GM13976 (cell line): ENCODE results near the gene PPP1R18.

ENCODE experiments used
- DNase-seq: peaks from one replicate; pipeline ENCODE4 v3.0.0; 2012; ENCODE audit warnings: low spot score
- CTCF ChIP-seq: IDR thresholded peaks from 2 replicates; pipeline ENCODE4 v1.5.1; 2012; ENCODE audit warnings: borderline replicate concordance, mild to moderate bottlenecking; ENCODE audit not compliant: insufficient read depth; ENCODE audit errors: extremely low read depth, missing control alignments, control extremely low read depth
- in situ Hi-C: fragments of 300-500 bp; cut with MboI; formaldehyde crosslinking; loops from one replicate; pipeline ENCODE4 v1.12.0; 2022; ENCODE audit warnings: low sequenced_read_pairs, mixed read lengths, inconsistent platforms; ENCODE audit not compliant: unreplicated experiment

PPP1R18 gene, protein sequence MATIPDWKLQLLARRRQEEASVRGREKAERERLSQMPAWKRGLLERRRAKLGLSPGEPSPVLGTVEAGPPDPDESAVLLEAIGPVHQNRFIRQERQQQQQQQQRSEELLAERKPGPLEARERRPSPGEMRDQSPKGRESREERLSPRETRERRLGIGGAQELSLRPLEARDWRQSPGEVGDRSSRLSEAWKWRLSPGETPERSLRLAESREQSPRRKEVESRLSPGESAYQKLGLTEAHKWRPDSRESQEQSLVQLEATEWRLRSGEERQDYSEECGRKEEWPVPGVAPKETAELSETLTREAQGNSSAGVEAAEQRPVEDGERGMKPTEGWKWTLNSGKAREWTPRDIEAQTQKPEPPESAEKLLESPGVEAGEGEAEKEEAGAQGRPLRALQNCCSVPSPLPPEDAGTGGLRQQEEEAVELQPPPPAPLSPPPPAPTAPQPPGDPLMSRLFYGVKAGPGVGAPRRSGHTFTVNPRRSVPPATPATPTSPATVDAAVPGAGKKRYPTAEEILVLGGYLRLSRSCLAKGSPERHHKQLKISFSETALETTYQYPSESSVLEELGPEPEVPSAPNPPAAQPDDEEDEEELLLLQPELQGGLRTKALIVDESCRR

DNA sequence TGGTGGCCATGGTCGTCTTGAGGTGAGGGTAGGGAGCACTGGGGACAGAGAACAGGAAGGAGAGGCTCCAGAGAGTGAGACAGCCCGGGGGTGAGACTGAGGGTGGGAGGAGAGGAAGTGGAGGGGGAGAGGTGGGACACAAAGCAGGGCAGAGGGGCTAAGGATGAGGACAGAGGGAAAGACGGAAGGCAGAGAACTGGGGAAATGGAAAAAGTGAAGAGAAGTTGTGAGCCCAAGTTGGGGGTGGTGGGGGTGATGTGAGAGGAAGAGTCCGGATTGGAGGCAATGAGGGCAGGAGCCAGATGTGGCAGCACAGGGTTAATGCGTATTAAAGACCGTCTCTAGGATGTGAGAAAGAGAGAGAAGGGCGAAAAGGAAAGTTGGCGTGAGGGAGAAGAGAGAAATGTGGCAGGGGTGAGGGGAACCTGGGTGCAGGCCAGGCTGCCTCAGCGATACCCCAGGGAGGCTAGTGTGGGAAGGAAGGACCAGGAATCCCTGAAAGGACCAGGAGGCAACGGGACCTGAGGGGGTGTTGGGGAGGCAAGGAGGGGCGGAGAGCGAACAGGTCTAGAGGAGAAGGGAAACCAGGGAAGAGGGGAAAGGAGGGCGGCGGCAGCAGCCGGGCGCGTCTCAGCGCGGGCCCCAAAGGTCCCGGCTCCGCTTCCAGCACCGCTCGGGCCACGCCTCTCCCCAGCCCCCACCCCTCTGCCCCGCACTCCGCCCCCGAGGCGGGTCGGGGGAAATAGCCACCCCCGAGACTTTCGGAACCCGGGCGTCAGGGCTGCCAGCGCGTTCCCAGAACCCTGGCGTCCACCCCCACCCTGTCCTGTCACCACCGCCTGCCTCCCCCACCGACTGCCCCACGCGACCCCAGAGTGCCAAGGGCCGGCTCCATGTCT is at the start of gene PPP1R18:
TSS of gene PPP1R18 (minus strand) at position 637 of the 899 bp plus-strand sequence. CDS start at position 10, 627 bp downstream.
- TF ChIP-seq CTCF: no peak
- peak; percentile 85 for DNase-seq
- in situ Hi-C loops: no loop called here

- in situ Hi-C loops: no loop called here
- no peak for DNase-seq
- no peak for TF ChIP-seq CTCF
These were observed 49.3 kb upstream of the PPP1R18 start for GRCh38 chr6:30735668-30736314.

GRCh38 chr6:30732237-30732943 is 45.9 kb upstream of the PPP1R18 start:
- TF ChIP-seq CTCF: no peak
- in situ Hi-C loops: no loop called here
- DNase-seq: no peak

- peak; percentile 80 for DNase-seq
- in situ Hi-C loops: no loop called here
These were observed 44.4 kb upstream of the PPP1R18 start for GRCh38 chr6:30730601-30731435.

GRCh38 chr6:30727920-30728553 is 41.6 kb upstream of the PPP1R18 start:
- no peak for DNase-seq
- in situ Hi-C loops: loop anchor here (5.0 kb wide), 1 partner anchor 56 kb away; the partner anchor contains the start of gene DHX16
- no peak for TF ChIP-seq CTCF

More at GRCh38 chr6:30730601-30731435, 44.4 kb upstream of the PPP1R18 start:
- peak; percentile 91 for TF ChIP-seq CTCF
